CD14-positive monocyte (primary cell): ENCODE measurements around the gene PLXNA4. TPM values are rescaled to one million over a fixed set of nuclear protein-coding genes. Genes with fewer than 3 reads are reported as not detected.

Experiments used
- DNase-seq, 3 donors: peaks; one replicate each; pipeline ENCODE4 v3.0.0-alpha.2; 2011 to 2022
- H2AFZ ChIP-seq: 2 replicates; pipeline ENCODE4 v1.6.0; 2012; ENCODE audit warnings: mild to moderate bottlenecking, low read depth, low read length, inconsistent platforms; ENCODE audit not compliant: insufficient read depth, poor library complexity, severe bottlenecking
- H3K27ac ChIP-seq, 2 donors: 1 replicate in 1 of 2; 2 replicates in 1 of 2; pipeline ENCODE4 v1.5.1; 2012 to 2013; ENCODE audit warnings: low read length in 2 of 2, control low read depth in 1 of 2, inconsistent platforms in 1 of 2, low read depth in 1 of 2, mild to moderate bottlenecking in 1 of 2
- H3K27me3 ChIP-seq, 2 donors: one replicate each; pipeline versions ENCODE4 v1.6.0 to v1.6.1; 2011 to 2013; ENCODE audit warnings: low read length in 2 of 2; ENCODE audit not compliant: control insufficient read depth in 2 of 2, insufficient read depth in 2 of 2
- H3K36me3 ChIP-seq, 2 donors: replicated peaks in 1 of 2; 1 replicate in 1 of 2; 2 replicates in 1 of 2; pipeline versions ENCODE4 v1.5.1 to v1.6.1; 2012 to 2013; ENCODE audit warnings: low read length in 2 of 2, control low read depth in 1 of 2, inconsistent platforms in 1 of 2, mild to moderate bottlenecking in 1 of 2; ENCODE audit not compliant: insufficient read depth in 2 of 2, control insufficient read depth in 1 of 2
- H3K4me1 ChIP-seq, 2 donors: 1 replicate in 1 of 2; 2 replicates in 1 of 2; pipeline versions ENCODE4 v1.5.1 to v1.6.1; 2012 to 2013; ENCODE audit warnings: low read length in 2 of 2, control low read depth in 1 of 2, inconsistent platforms in 1 of 2, mild to moderate bottlenecking in 1 of 2, moderate library complexity in 1 of 2; ENCODE audit not compliant: insufficient read depth in 2 of 2, control insufficient read depth in 1 of 2
- H3K4me2 ChIP-seq: replicated peaks from 2 replicates; pipeline ENCODE3; 2012; ENCODE audit warnings: low read length, moderate library complexity, mild to moderate bottlenecking; ENCODE audit not compliant: poor library complexity, severe bottlenecking; ENCODE audit errors: extremely low read depth
- H3K4me3 ChIP-seq, 3 experiments: fragments of 200-600 bp in 1 of 3; sonication (generic) in 1 of 3; replicated peaks in 1 of 3; 1 replicate in 2 of 3; 2 replicates in 1 of 3; pipeline ENCODE4 v1.5.1; 2011 to 2013; ENCODE audit warnings: low read length in 3 of 3, mild to moderate bottlenecking in 3 of 3, control low read depth in 2 of 3, low read depth in 2 of 3, inconsistent platforms in 1 of 3, moderate library complexity in 1 of 3
- H3K79me2 ChIP-seq: 2 replicates; pipeline ENCODE4 v1.6.0; 2012; ENCODE audit warnings: mild to moderate bottlenecking, control low read depth, inconsistent platforms, low read length, moderate library complexity; ENCODE audit not compliant: insufficient read depth
- H3K9ac ChIP-seq: 2 replicates; pipeline ENCODE4 v1.6.0; 2017; ENCODE audit warnings: low read length, mild to moderate bottlenecking; ENCODE audit not compliant: insufficient read depth, poor library complexity, severe bottlenecking
- H3K9me3 ChIP-seq, 2 donors: replicated peaks in 1 of 2; 1 replicate in 1 of 2; 2 replicates in 1 of 2; pipeline versions ENCODE4 v1.5.1 to v1.6.1; 2012 to 2013; ENCODE audit warnings: low read length in 2 of 2, control low read depth in 1 of 2; ENCODE audit not compliant: control insufficient read depth in 1 of 2, insufficient read depth in 1 of 2
- H4K20me1 ChIP-seq: 2 replicates; pipeline ENCODE4 v1.6.0; 2012; ENCODE audit warnings: mild to moderate bottlenecking, low read length, control low read depth, moderate library complexity; ENCODE audit not compliant: insufficient read depth
- H3K27ac Mint-ChIP-seq, 7 donors: one replicate each; pipeline ENCODE4 v1.8.0; 2020; ENCODE audit warnings: mild to moderate bottlenecking in 7 of 7, mixed read lengths in 7 of 7, moderate library complexity in 6 of 7, inconsistent platforms in 2 of 7
- H3K27me3 Mint-ChIP-seq, 3 donors: one replicate each; pipeline ENCODE4 v1.8.0; 2021 to 2022; ENCODE audit warnings: low read depth in 3 of 3, mild to moderate bottlenecking in 3 of 3, mixed read lengths in 3 of 3, moderate library complexity in 3 of 3, inconsistent platforms in 1 of 3
- H3K36me3 Mint-ChIP-seq, 2 donors: one replicate each; pipeline ENCODE4 v1.8.0; 2020; ENCODE audit warnings: mixed read lengths in 2 of 2, inconsistent platforms in 1 of 2, mild to moderate bottlenecking in 1 of 2
- H3K4me1 Mint-ChIP-seq: one replicate; pipeline ENCODE4 v1.8.0; 2020; ENCODE audit warnings: mild to moderate bottlenecking, mixed read lengths
- H3K4me3 Mint-ChIP-seq, 2 donors: one replicate each; pipeline ENCODE4 v1.8.0; 2020; ENCODE audit warnings: mild to moderate bottlenecking in 2 of 2, mixed read lengths in 2 of 2, moderate library complexity in 1 of 2
- H3K9me3 Mint-ChIP-seq, 7 donors: one replicate each; pipeline ENCODE4 v1.8.0; 2020 to 2022; ENCODE audit warnings: mixed read lengths in 7 of 7, mild to moderate bottlenecking in 6 of 7, moderate library complexity in 6 of 7, inconsistent platforms in 2 of 7
- CTCF ChIP-seq: fragments of 200-600 bp; IDR thresholded peaks from one replicate; pipeline ENCODE4 v1.8.0; 2022; ENCODE audit warnings: antibody characterized with exemption, mild to moderate bottlenecking
- WGBS: methylation state at CpG from one replicate; pipeline ENCODE4 v1.1.5; 2013; ENCODE audit warnings: missing lambda C conversion rate; ENCODE audit not compliant: insufficient coverage; 5-methylcytosine and 5-hydroxymethylcytosine counted together
- intact Hi-C, 2 donors: fragments of 100-400 bp; cut with micrococcal nuclease; formaldehyde crosslinking; loops; one replicate each; pipeline versions ENCODE4 v1.15.0 to v1.15.1; 2023
- polyA plus RNA-seq, 3 donors: library from polyadenylated mRNA; depleted of rRNA in 1 of 3; unstranded in 2 of 3; stranded (reverse) in 1 of 3; fragments of 300-500 nt in 2 of 3; fragments of >200 nt in 1 of 3; fragmentation: Illumina TruSeq in 2 of 3; gene quantifications; 1 replicate in 2 of 3; 2 replicates in 1 of 3; pipeline ENCODE4 v1.2.3, GENCODE V29; 2012 to 2021

The PLXNA4 gene
- polyA plus RNA-seq, 3 donors, result not detected

DNA sequence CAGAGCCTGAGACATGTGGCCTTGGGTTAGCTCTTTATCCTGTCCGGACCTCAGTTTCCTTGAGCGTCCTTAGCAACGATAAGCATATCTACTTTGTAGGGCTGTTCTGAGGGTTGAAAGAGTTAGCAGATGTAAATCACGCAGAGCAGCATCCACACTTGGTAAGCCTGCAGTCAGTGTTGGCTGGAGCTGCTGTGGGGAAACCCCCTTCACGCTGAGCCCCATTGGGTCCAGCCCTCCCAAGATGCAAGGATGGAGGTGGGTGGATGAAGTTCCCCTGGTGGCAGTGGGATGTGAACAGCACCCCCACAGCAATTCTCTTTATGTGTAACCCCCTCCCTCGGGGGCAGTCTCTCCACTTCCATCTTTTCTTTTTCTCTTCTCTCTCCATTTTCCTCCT lies 109.9 kb downstream of the PLXNA4 start:
- TF ChIP-seq CTCF, result no peak
- Histone ChIP-seq H3K9me3 (no peaks in the 10 kb centered on the region), H3K79me2 (no peaks in the 10 kb centered on the region), H3K36me3 (no peaks in the 10 kb centered on the region), H3K27me3 (no peaks in the 10 kb centered on the region), H2AFZ (no peak overlapping the region), H3K9ac (no peak overlapping the region), H3K27ac (no peak overlapping the region), H3K4me2 (no peak overlapping the region), H3K4me1 (peaks cover 0 to 6% of the 10 kb centered on the region in 2 donors), H3K4me3 (no peak overlapping the region), H4K20me1 (no peaks in the 10 kb centered on the region)
- intact Hi-C loops, result no loop called here
- WGBS, result 80% methylated on average over 1 of the region's 6 CpGs
- no peaks in the 10 kb centered on the region for H3K36me3 Mint-ChIP-seq
- peaks cover 11% of the 10 kb centered on the region for H3K4me1 Mint-ChIP-seq
- H3K4me3 Mint-ChIP-seq, result no peak overlapping the region
- peaks cover 0 to 2% (median 0%) of the 10 kb centered on the region in 7 donors for H3K9me3 Mint-ChIP-seq
- H3K27me3 Mint-ChIP-seq, result peaks cover 7 to 14% (median 14%) of the 10 kb centered on the region in 3 donors
- no peak overlapping the region for H3K27ac Mint-ChIP-seq
- no peak for DNase-seq

GRCh38 chr7:132465516-132465915 lies 110.8 kb downstream of the PLXNA4 start:
- H3K27ac ChIP-seq, result no peak overlapping the region
- no peaks in the 10 kb centered on the region for H3K79me2 ChIP-seq
- H3K4me3 Mint-ChIP-seq, result no peak overlapping the region
- no peak for TF ChIP-seq CTCF
- H4K20me1 ChIP-seq, result no peaks in the 10 kb centered on the region
- 81% methylated on average over 2 of the region's 4 CpGs for WGBS
- DNase-seq, result no peak
- peaks cover 0 to 6% of the 10 kb centered on the region in 2 donors for H3K4me1 ChIP-seq
- H3K27me3 ChIP-seq, result no peaks in the 10 kb centered on the region
- H3K36me3 ChIP-seq, result no peaks in the 10 kb centered on the region
- H3K9ac ChIP-seq, result no peak overlapping the region
- no peak overlapping the region for H3K4me3 ChIP-seq
- intact Hi-C loops, result no loop called here
- no peak overlapping the region for H3K4me2 ChIP-seq
- peaks cover 0 to 2% (median 0%) of the 10 kb centered on the region in 7 donors for H3K9me3 Mint-ChIP-seq
- no peak overlapping the region for H2AFZ ChIP-seq
- no peaks in the 10 kb centered on the region for H3K36me3 Mint-ChIP-seq
- H3K27me3 Mint-ChIP-seq, result peaks cover 8 to 15% (median 14%) of the 10 kb centered on the region in 3 donors
- no peak overlapping the region for H3K27ac Mint-ChIP-seq
- no peaks in the 10 kb centered on the region for H3K9me3 ChIP-seq
- peaks cover 11% of the 10 kb centered on the region for H3K4me1 Mint-ChIP-seq
